ENCODE results near the gene TENT4B.

DNA sequence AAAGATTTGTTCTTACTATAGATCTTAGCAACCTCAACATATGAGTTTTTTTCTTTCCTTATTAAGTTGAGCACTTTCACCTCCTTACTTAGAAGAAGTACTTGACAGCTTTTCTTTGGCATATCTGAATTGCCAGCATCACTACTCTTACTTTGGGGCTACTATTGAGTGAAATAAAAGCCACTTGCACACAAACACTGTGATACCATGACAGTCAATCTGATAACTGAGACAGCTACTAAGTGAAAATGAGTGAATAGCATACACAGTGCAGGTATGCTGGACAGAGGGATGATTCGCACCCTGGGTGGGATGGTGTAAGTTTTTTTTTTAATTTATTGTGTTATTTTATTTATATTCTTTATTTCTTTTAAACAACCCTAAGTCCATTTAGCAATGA is 13.5 kb upstream of the TENT4B start:
- TF ChIP-seq, protein P1, sequence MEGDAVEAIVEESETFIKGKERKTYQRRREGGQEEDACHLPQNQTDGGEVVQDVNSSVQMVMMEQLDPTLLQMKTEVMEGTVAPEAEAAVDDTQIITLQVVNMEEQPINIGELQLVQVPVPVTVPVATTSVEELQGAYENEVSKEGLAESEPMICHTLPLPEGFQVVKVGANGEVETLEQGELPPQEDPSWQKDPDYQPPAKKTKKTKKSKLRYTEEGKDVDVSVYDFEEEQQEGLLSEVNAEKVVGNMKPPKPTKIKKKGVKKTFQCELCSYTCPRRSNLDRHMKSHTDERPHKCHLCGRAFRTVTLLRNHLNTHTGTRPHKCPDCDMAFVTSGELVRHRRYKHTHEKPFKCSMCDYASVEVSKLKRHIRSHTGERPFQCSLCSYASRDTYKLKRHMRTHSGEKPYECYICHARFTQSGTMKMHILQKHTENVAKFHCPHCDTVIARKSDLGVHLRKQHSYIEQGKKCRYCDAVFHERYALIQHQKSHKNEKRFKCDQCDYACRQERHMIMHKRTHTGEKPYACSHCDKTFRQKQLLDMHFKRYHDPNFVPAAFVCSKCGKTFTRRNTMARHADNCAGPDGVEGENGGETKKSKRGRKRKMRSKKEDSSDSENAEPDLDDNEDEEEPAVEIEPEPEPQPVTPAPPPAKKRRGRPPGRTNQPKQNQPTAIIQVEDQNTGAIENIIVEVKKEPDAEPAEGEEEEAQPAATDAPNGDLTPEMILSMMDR (IDR thresholded peaks at IDR 0.05) = no peak
- TF ChIP-seq EZH2phosphoT487 (IDR thresholded peaks at IDR 0.05) (no peak), EZH2 (IDR thresholded peaks at IDR 0.05) (no peak)

Measured in neural progenitor cell (in vitro differentiated cells).